Right lobe of liver (tissue), 6 donors: ENCODE data around the gene PLEKHG4B. TPM values are rescaled to one million over a fixed set of nuclear protein-coding genes. Genes with fewer than 3 reads are reported as not detected.

Source experiments
- ATAC-seq, 4 donors: fragments of 200-7000 bp; cut with Tn5 transposase; one replicate each; pipeline ENCODE4 v1.9.1; 2020; ENCODE audit warnings: mild to moderate bottlenecking in 4 of 4, moderate library complexity in 4 of 4
- DNase-seq, 3 donors: peaks; one replicate each; pipeline ENCODE4 v3.0.0-alpha.2; 2020
- H3K27ac ChIP-seq, 3 donors: fragments of 200-600 bp; one replicate each; pipeline ENCODE4 v1.8.0; 2022
- H3K27me3 ChIP-seq, 2 donors: fragments of 200-600 bp; one replicate each; pipeline ENCODE4 v1.8.0; 2022
- H3K36me3 ChIP-seq, 4 donors: fragments of 200-600 bp; sonication (generic) in 1 of 4; one replicate each; pipeline versions ENCODE4 v1.5.1 to v1.8.0; 2017 to 2022; ENCODE audit warnings: control low read depth in 1 of 4
- H3K4me1 ChIP-seq, 4 donors: fragments of 200-600 bp; sonication (generic) in 1 of 4; one replicate each; pipeline versions ENCODE4 v1.5.1 to v1.8.0; 2017 to 2022; ENCODE audit warnings: control low read depth in 1 of 4
- H3K4me3 ChIP-seq, 3 donors: fragments of 200-600 bp; one replicate each; pipeline ENCODE4 v1.8.0; 2022
- H3K9me3 ChIP-seq, 4 donors: fragments of 200-600 bp; sonication (generic) in 1 of 4; one replicate each; pipeline versions ENCODE4 v1.5.1 to v1.8.0; 2017 to 2022; ENCODE audit warnings: control low read depth in 1 of 4
- POLR2A ChIP-seq: fragments of 450-650 bp; IDR thresholded peaks from one replicate; pipeline ENCODE4 v1.6.1; 2017; ENCODE audit warnings: antibody characterized with exemption, mild to moderate bottlenecking
- WGBS: methylation state at CpG from one replicate; pipeline ENCODE4 v1.1.6; 2018; ENCODE audit warnings: low coverage, low lambda C conversion rate; ENCODE audit not compliant: insufficient coverage; ENCODE audit errors: missing lambda C conversion rate; 5-methylcytosine and 5-hydroxymethylcytosine counted together
- intact Hi-C, 2 donors: fragments of 100-400 bp; cut with DNase I; formaldehyde crosslinking; loops; one replicate each; pipeline versions ENCODE4 v1.11.2 to v1.14.1; 2022
- total RNA-seq, 6 experiments: library from RNA; depleted of rRNA in 2 of 6; stranded (reverse); fragments of >200 nt in 2 of 6; fragmentation: NEBNext Ultra II Directional in 3 of 6; extraction: Animal tissue kit (Norgen Biotek cat#: 25700) in 3 of 6; gene quantifications; one replicate each; pipeline versions ENCODE4 v1.1.0 to v1.2.4, GENCODE V29; 2016 to 2023
- TF ChIP-seq, protein P1 (sequence below), 4 donors: fragments of 200-600 bp in 3 of 4; fragments of 450-650 bp in 1 of 4; IDR thresholded peaks; one replicate each; pipeline versions ENCODE4 v1.5.1 to v1.8.0; 2016 to 2022; ENCODE audit warnings: antibody characterized with exemption in 4 of 4, mild to moderate bottlenecking in 2 of 4
- donor health status: DM: no; HTN: yes; CAD: no.
- donor health status: DM: no; HTN: no; CAD: no.
- donor health status: DM: no; HTN: no; CAD: no.
- donor health status: DM: no; HTN: yes; CAD: no.
- donor health status: DM: no; HTN: yes; CAD: no.

The PLEKHG4B gene
- total RNA-seq, 6 experiments from 2014 or later, result 0.13 to 0.18 TPM; not detected in 4

DNA sequence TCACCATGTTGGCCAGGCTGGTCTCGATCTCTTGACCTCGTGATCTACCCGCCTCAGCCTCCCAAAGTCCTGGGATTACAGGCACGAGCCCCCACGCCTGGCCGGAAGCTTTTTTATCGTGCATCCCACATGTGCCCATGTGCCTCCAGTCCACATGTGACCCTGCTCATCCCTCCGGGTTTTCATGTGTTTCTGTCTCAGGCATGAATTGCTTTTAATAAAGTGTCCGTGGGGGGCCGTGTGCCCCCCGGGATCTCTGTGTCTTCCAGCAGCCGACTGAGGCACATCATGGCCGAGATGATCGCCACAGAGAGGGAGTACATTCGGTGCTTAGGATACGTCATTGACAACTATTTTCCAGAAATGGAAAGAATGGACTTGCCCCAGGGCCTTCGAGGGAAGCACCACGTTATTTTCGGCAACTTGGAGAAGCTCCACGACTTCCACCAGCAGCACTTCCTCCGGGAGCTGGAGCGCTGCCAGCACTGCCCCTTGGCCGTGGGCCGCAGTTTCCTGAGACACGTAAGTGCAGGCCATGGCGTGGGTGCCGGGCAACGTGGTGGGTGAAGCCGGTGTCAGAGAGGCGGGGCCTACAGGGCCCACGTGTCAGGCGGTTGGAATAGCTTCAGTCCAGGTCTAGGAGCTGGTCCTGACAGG lies 77.2 kb downstream of the PLEKHG4B start:
- intact Hi-C loops, result no loop called here
- Histone ChIP-seq H3K27ac (no peak overlapping the region), H3K4me1 (no peaks in the 10 kb centered on the region), H3K4me3 (no peak overlapping the region), H3K9me3 (no peaks in the 10 kb centered on the region), H3K36me3 (no peaks in the 10 kb centered on the region), H3K27me3 (no peaks in the 10 kb centered on the region)
- ATAC-seq (peak; percentile 65 to 75 (median 68)), DNase-seq (peak; percentile 66 to 69 (median 68))
- TF ChIP-seq, protein P1, sequence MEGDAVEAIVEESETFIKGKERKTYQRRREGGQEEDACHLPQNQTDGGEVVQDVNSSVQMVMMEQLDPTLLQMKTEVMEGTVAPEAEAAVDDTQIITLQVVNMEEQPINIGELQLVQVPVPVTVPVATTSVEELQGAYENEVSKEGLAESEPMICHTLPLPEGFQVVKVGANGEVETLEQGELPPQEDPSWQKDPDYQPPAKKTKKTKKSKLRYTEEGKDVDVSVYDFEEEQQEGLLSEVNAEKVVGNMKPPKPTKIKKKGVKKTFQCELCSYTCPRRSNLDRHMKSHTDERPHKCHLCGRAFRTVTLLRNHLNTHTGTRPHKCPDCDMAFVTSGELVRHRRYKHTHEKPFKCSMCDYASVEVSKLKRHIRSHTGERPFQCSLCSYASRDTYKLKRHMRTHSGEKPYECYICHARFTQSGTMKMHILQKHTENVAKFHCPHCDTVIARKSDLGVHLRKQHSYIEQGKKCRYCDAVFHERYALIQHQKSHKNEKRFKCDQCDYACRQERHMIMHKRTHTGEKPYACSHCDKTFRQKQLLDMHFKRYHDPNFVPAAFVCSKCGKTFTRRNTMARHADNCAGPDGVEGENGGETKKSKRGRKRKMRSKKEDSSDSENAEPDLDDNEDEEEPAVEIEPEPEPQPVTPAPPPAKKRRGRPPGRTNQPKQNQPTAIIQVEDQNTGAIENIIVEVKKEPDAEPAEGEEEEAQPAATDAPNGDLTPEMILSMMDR (IDR thresholded peaks at IDR 0.05), result no peak
- no peak for TF ChIP-seq POLR2A
- WGBS, result 51% methylated on average over 16 of the region's 32 CpGs

DNA sequence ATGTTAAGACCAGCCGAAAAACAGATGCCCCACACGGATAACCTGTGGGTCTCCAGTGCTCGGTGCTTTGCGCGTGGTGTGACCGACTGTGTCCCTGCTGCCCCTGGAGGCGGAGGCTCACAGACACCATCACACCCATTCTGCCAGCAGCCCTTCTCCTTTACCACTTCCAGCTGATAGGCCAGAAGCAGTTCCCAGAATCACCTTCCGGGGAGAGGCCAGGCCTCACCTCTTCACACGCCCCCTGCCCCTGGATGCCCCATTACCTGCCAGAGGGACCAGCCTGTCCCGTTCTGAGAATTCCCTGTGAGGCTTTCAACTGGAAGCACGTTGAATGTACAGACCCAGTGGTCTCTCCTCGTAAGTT lies 77.7 kb downstream of the PLEKHG4B start:
- whole genome bisulfite sequencing, result 64% methylated on average over 3 of the region's 12 CpGs
- intact Hi-C loops, result no loop called here
- no peaks in the 10 kb centered on the region for H3K36me3 ChIP-seq
- no peak overlapping the region for H3K27ac ChIP-seq
- ATAC-seq, result no peak
- H3K4me1 ChIP-seq, result no peaks in the 10 kb centered on the region
- TF ChIP-seq, protein P1 (IDR thresholded peaks at IDR 0.05), result no peak
- TF ChIP-seq POLR2A, result no peak
- H3K9me3 ChIP-seq, result no peaks in the 10 kb centered on the region
- no peak overlapping the region for H3K4me3 ChIP-seq
- DNase-seq, result no peak
- H3K27me3 ChIP-seq, result no peaks in the 10 kb centered on the region

DNA sequence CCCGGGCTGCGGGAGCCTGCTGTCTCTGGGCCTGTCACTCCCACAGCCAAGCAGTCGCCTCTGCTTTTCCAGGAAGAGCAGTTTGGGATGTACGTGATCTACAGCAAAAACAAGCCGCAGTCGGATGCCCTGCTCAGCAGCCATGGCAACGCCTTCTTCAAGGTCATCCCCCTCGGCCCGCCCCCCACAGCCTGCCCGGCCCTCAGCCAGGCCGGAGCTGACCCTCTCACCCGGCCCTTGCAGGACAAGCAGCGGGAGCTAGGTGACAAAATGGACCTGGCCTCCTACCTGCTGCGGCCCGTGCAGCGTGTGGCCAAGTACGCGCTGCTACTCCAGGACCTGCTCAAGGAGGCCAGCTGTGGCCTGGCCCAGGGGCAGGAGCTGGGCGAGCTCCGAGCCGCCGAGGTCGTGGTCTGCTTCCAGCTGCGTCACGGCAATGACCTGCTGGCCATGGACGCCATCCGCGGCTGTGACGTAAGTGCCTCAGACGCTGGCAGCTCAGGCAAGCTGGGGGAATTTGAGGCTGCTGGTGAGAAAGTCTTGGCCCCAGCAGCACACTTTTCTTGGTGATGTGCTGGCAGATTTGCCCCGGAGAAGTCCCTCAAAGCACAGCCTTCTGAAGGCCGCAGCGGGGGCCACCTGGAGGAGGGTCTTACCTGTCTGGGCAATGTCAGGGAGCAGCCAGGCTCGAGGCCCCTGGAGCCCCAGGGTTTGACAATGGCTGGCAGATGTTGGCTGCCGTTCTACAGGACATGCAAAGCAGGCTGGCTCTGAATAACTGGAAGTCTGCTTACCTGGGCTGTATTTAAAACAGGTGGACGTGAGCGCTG lies 79.2 kb downstream of the PLEKHG4B start:
- intact Hi-C loops, result no loop called here
- H3K4me3 ChIP-seq, result no peak overlapping the region
- 92% methylated on average over 2 of the region's 37 CpGs for WGBS
- TF ChIP-seq POLR2A, result no peak
- TF ChIP-seq, protein P1 (IDR thresholded peaks at IDR 0.05), result no peak
- H3K27ac ChIP-seq, result no peak overlapping the region
- no peaks in the 10 kb centered on the region for H3K36me3 ChIP-seq
- no peaks in the 10 kb centered on the region for H3K9me3 ChIP-seq
- H3K27me3 ChIP-seq, result no peaks in the 10 kb centered on the region
- H3K4me1 ChIP-seq, result no peaks in the 10 kb centered on the region
- peak in 2 of 4 donors; percentile 29 to 50 for ATAC-seq
- DNase-seq, result peak in 2 of 3 donors; percentile 50 to 52

DNA sequence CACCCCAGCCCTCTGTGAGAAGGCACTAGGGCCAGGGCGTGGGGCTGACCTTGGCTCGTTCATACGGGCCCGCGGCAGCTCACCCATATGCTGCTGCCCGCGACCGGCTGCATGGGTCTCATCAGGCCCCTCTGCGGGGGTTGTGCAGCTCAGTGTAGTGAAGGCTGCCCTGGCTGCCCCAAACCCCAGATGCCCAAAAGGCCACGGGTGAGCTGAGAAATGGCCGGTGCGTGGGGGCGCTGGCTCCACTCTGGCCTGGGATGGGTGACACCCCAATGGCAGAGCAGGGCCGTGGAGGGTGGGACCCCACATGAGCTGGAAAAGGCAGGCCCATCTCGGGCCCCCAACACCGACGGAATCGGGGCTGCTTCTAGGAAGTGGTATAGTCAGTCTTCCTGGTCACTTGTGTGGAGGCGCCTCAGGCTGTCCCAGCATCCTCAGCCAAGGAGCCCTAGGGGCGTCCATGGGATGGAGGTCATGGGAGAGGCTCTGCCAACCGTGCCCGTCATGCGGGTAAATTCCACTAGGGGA lies 79.9 kb downstream of the PLEKHG4B start:
- TF ChIP-seq, protein P1 (IDR thresholded peaks at IDR 0.05), result no peak
- no peak for TF ChIP-seq POLR2A
- H3K4me1 ChIP-seq, result no peaks in the 10 kb centered on the region
- no peak overlapping the region for H3K4me3 ChIP-seq
- H3K36me3 ChIP-seq, result no peaks in the 10 kb centered on the region
- intact Hi-C loops, result no loop called here
- no peaks in the 10 kb centered on the region for H3K27me3 ChIP-seq
- peak in 2 of 3 donors; percentile 43 to 48 for DNase-seq
- WGBS, result 0% methylated on average over 1 of the region's 23 CpGs
- H3K9me3 ChIP-seq, result no peaks in the 10 kb centered on the region
- no peak for ATAC-seq
- no peak overlapping the region for H3K27ac ChIP-seq
